Fibroblast of pulmonary artery (primary cell): ENCODE data around the gene STK33.

Source experiments
- DNase-seq: peaks from one replicate; pipeline ENCODE4 v3.0.0-alpha.2; 2010; ENCODE audit warnings: low read depth
- H3K4me3 ChIP-seq: replicated peaks from 2 replicates; pipeline ENCODE4 v1.5.1; 2011; ENCODE audit warnings: low read depth, mild to moderate bottlenecking, control low read depth, low read length, moderate library complexity
- TF ChIP-seq, protein P1 (sequence below): IDR thresholded peaks from 2 replicates; pipeline ENCODE4 v1.5.1; 2011; ENCODE audit warnings: mild to moderate bottlenecking, control low read depth, low read length, inconsistent platforms; ENCODE audit errors: missing control alignments

Gene STK33

DNA sequence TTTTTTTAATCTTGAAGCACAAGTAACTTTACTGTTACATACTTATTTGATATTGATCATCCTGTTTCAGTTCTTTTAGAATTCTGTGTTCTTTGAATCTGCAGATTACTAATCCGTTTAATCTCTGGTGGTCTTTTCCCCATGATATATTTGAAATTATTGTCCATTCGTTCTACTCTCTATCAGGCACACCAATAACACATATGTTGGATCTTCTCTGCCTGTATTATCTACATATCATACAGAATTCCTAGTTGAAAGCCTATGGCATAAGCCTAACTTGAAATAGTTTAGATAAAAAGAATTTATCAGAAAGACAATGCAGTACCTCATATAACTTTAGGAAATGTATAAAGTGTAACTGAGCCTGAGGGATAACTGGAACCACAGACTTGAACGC lies 32.6 kb downstream of the STK33 start:
- H3K4me3 ChIP-seq, result no peak overlapping the region
- DNase-seq, result no peak
- TF ChIP-seq, protein P1, sequence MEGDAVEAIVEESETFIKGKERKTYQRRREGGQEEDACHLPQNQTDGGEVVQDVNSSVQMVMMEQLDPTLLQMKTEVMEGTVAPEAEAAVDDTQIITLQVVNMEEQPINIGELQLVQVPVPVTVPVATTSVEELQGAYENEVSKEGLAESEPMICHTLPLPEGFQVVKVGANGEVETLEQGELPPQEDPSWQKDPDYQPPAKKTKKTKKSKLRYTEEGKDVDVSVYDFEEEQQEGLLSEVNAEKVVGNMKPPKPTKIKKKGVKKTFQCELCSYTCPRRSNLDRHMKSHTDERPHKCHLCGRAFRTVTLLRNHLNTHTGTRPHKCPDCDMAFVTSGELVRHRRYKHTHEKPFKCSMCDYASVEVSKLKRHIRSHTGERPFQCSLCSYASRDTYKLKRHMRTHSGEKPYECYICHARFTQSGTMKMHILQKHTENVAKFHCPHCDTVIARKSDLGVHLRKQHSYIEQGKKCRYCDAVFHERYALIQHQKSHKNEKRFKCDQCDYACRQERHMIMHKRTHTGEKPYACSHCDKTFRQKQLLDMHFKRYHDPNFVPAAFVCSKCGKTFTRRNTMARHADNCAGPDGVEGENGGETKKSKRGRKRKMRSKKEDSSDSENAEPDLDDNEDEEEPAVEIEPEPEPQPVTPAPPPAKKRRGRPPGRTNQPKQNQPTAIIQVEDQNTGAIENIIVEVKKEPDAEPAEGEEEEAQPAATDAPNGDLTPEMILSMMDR, result no peak

DNA sequence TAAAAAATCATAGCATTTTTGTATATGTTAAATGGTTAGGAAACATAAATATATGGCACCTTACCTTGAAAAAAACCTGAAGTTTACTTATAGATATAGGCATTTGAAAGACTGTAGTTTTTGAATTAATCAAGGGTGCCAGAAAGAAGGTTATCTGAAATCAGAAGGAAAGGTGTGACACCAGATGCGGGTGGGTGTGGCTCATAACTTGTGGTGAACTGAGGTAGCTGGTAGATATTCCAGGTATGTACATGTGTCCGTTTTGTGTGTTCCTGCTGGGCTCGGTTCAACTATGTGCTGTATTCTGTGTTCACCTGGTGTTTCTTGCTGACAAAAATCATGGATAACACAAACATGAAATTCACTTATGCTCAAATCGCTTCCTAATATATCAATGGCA lies 35.6 kb downstream of the STK33 start:
- H3K4me3 ChIP-seq, result no peak overlapping the region
- no peak for DNase-seq
- TF ChIP-seq, protein P1, result no peak

DNA sequence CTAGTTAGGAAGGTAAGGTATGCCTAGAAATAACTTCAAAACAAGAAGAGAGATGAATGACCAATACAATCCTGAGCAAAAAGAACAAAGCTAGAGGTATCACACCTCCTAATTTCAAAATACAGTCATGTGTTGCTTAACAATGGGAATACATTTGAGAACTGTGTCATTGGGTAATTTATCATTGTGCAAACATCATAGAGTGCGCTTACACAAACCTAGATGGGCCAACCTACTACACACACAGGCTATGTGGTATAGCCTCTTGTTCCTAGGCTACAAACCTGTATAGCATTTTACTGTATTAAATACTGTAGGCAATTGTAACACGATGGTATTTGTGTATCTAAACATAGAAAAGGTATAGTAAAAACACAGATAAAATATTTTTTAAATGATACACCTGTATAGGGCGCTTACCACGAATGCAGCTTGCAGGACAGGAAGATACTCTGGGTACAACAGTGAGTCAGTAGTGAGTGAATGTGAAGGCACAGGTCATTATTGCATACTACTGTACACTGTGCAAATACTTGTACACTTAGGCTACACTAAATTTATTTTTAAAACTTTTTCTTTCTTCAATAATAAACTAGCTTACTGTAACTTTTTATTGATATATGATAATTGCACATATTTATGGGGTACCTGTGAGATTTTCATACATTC lies 48.2 kb downstream of the STK33 start:
- TF ChIP-seq, protein P1, result no peak
- no peak for DNase-seq
- no peak overlapping the region for H3K4me3 ChIP-seq

DNA sequence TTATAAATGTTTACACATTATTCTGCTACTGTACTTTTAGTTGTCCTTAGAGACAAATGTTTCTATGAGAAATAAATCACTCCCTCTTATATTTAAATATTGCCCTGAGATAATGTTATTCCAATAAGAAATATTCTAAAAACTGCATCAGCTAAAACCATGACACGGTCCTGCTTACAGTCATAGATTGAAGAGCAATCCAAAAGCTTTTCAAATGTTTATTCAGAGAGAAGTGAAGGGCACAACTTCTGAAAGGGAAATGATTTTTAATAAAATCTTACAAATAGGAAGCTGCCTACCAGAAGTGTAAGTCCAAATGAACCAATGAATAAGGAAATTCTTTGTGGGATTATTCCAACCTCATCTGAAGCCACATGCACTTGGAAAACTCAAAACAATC lies 49.2 kb downstream of the STK33 start:
- TF ChIP-seq, protein P1, result no peak
- no peak overlapping the region for H3K4me3 ChIP-seq
- DNase-seq, result no peak

DNA sequence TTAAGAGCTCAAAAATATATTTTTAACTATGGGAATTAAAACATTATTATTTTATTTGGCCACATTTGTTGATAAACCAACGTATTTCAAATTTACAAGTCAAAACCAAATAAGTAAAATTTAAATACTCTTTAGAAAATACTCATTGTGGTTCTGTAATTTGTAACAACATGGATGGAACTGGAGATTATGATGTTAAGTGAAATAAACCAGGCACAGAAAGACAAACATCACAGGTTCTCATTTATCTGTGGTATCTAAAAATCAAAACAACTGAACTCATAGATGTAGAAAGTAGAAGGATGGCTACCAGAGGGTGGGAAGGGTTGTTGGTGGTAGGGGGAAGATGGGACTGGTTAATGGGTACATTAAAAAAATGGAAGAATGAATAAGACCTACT lies 50.8 kb downstream of the STK33 start:
- H3K4me3 ChIP-seq, result no peak overlapping the region
- no peak for DNase-seq
- TF ChIP-seq, protein P1, result no peak

DNA sequence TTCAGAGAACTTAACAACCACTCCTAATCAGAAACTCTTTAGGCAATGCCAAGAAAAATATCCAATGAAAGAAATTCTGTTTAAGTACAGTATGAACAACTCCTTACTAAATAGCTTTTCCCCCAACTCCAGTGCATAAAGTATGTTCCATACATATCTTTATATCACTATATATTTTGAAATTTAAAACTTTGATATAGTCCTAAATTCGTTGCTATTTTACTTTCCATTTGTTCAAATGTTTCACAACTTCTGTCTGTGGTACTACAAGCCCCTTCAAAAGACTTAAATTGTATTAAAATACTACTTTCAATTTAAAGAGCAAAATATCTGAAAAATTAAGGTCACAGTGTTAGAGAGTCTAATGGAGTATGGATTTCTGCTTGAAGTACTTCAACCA lies 52.6 kb downstream of the STK33 start:
- no peak overlapping the region for H3K4me3 ChIP-seq
- TF ChIP-seq, protein P1, result no peak
- DNase-seq, result no peak

DNA sequence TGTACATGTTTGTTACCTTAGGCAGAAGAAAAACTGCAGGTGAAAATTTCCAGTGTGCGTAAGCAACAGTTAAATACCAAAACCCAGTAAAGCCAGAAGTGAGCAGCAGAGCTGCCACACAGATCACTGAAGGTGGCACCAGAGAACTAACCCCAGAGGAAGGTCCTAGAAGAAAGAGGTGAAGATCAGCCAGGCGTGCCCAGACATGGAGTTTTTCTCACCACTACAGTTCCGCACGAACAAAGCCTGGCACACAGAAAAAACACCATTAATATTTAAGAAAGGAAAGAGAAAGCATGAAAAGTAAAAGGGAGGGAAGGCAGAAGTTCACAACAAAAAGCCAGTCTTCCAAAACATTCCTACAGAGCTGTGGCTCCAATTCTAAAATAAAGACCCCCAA lies 60.7 kb downstream of the STK33 start:
- TF ChIP-seq, protein P1, result no peak
- DNase-seq, result no peak
- H3K4me3 ChIP-seq, result no peak overlapping the region
